Measurements from ENCODE around the gene PACSIN1. TPM values are rescaled to one million over a fixed set of nuclear protein-coding genes. Genes with fewer than 3 reads are reported as not detected.
"Not testable (repeated sequence)": the region's sequence is repeated elsewhere in the genome, so short reads cannot be mapped to it uniquely, and the experiment has no call there.

PACSIN1 gene
- total RNA-seq, 1 experiment from 2014 or later = 0.26 TPM

- no peaks in the 10 kb centered on the region for H3K9me3 Mint-ChIP-seq (ENCODE audit: low read depth, unreplicated experiment)
- intact Hi-C loops (cut with micrococcal nuclease; ENCODE audit: unreplicated experiment) = no loop called here
- H3K36me3 Mint-ChIP-seq (ENCODE audit: insufficient read depth, unreplicated experiment) = no peaks in the 10 kb centered on the region
- no peak overlapping the region for H3K4me3 Mint-ChIP-seq (ENCODE audit: low read depth, unreplicated experiment)
- peaks cover 17% of the 10 kb centered on the region for H3K4me1 Mint-ChIP-seq (ENCODE audit: low read depth, unreplicated experiment)
- TF ChIP-seq, protein P1, sequence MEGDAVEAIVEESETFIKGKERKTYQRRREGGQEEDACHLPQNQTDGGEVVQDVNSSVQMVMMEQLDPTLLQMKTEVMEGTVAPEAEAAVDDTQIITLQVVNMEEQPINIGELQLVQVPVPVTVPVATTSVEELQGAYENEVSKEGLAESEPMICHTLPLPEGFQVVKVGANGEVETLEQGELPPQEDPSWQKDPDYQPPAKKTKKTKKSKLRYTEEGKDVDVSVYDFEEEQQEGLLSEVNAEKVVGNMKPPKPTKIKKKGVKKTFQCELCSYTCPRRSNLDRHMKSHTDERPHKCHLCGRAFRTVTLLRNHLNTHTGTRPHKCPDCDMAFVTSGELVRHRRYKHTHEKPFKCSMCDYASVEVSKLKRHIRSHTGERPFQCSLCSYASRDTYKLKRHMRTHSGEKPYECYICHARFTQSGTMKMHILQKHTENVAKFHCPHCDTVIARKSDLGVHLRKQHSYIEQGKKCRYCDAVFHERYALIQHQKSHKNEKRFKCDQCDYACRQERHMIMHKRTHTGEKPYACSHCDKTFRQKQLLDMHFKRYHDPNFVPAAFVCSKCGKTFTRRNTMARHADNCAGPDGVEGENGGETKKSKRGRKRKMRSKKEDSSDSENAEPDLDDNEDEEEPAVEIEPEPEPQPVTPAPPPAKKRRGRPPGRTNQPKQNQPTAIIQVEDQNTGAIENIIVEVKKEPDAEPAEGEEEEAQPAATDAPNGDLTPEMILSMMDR (IDR thresholded peaks at IDR 0.05; ENCODE audit: unreplicated experiment) = no peak
- BruUV-seq (replicated peaks) = no TSS peak
- H3K27me3 Mint-ChIP-seq (ENCODE audit: unreplicated experiment) = no peaks in the 10 kb centered on the region
- CTCF ChIA-PET = no interaction called here
- H3K27ac Mint-ChIP-seq (ENCODE audit: unreplicated experiment) = no peak overlapping the region
- DNase-seq = no peak
Observed at GRCh38 chr6:34486106-34486740, 20.3 kb downstream of the PACSIN1 start.

DNA sequence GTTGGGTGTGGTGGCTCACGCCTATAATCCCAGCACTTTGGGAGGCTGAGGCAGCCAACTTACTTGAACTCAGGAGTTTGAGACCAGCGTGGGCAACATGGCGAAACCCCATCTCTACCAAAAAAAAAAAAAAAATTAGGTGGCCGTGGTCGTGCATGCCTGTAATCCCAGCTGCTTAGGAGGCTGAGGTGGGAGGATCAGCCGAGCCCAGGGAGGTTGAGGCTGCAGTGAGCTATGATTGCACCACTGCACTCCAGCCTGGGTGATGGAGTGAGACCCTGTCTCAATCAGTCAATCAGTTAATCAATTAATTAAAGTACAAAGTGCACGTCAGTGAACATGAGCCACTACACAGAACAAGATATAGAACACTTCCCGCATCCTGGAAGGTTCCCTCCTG lies 21.0 kb downstream of the PACSIN1 start:
- peaks cover 17% of the 10 kb centered on the region for H3K4me1 Mint-ChIP-seq (ENCODE audit: low read depth, unreplicated experiment)
- CTCF ChIA-PET = interaction anchor here (0.6 to 1.3 kb wide), 2 partner anchors 258 to 323 kb away, joined by 4 to 6 read pairs; no protein-coding TSS in a partner anchor
- BruUV-seq (replicated peaks); H3K27me3 Mint-ChIP-seq (ENCODE audit: unreplicated experiment); H3K9me3 Mint-ChIP-seq (ENCODE audit: low read depth, unreplicated experiment); H3K36me3 Mint-ChIP-seq (ENCODE audit: insufficient read depth, unreplicated experiment); intact Hi-C loops (cut with micrococcal nuclease; ENCODE audit: unreplicated experiment); H3K27ac Mint-ChIP-seq (ENCODE audit: unreplicated experiment); DNase-seq; H3K4me3 Mint-ChIP-seq (ENCODE audit: low read depth, unreplicated experiment): not testable (repeated sequence)

- BruUV-seq (replicated peaks) = no TSS peak
- intact Hi-C loops (cut with micrococcal nuclease; ENCODE audit: unreplicated experiment) = no loop called here
- Mint-ChIP-seq H3K36me3 (ENCODE audit: insufficient read depth, unreplicated experiment) (no peaks in the 10 kb centered on the region), H3K4me1 (ENCODE audit: low read depth, unreplicated experiment) (peaks cover 17% of the 10 kb centered on the region), H3K27ac (ENCODE audit: unreplicated experiment) (no peak overlapping the region), H3K4me3 (ENCODE audit: low read depth, unreplicated experiment) (no peak overlapping the region), H3K9me3 (ENCODE audit: low read depth, unreplicated experiment) (no peaks in the 10 kb centered on the region), H3K27me3 (ENCODE audit: unreplicated experiment) (no peaks in the 10 kb centered on the region)
- TF ChIP-seq, protein P1 (IDR thresholded peaks at IDR 0.05; ENCODE audit: unreplicated experiment) = no peak
- no peak for DNase-seq
- CTCF ChIA-PET = interaction anchor here (0.6 to 1.3 kb wide), 3 partner anchors 89 to 323 kb away, joined by 4 to 6 read pairs (median 5); no protein-coding TSS in a partner anchor
Observed at GRCh38 chr6:34487536-34487935, 21.7 kb downstream of the PACSIN1 start.

DNA sequence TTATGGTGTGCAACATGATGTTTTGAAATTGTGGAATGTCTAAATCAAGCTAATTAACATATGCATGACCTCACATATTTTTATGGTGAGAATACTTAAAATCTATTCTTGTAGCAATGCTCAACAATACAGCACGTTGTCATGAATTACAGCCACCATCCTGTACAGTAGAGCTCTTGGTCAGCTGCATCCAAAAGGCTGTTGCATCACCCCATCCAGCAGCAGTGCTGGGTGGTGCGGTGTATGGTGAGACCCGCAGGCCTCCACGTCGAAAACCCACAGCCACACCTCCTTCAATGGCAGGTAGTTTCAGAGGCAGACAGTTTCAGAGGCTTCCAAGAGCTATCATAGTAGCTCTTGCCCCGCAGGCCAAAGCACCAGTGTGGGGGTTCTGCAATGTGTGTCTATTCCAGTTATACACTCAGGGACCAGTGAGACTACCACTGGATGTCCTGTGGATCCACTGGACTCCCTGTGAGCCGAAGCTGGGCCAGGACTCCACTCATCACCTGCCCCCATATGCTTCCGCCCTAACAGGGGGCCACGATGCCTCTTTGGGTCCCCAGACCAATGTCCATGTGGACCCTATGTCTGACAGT lies 23.4 kb downstream of the PACSIN1 start:
- Mint-ChIP-seq H3K4me1 (ENCODE audit: low read depth, unreplicated experiment) (peaks cover 11% of the 10 kb centered on the region), H3K27me3 (ENCODE audit: unreplicated experiment) (peaks cover 16% of the 10 kb centered on the region), H3K27ac (ENCODE audit: unreplicated experiment) (no peak overlapping the region), H3K36me3 (ENCODE audit: insufficient read depth, unreplicated experiment) (no peaks in the 10 kb centered on the region), H3K9me3 (ENCODE audit: low read depth, unreplicated experiment) (no peaks in the 10 kb centered on the region), H3K4me3 (ENCODE audit: low read depth, unreplicated experiment) (no peak overlapping the region)
- DNase-seq = no peak
- intact Hi-C loops (cut with micrococcal nuclease; ENCODE audit: unreplicated experiment) = no loop called here
- BruUV-seq (replicated peaks) = no TSS peak
- TF ChIP-seq, protein P1 (IDR thresholded peaks at IDR 0.05; ENCODE audit: unreplicated experiment) = no peak
- CTCF ChIA-PET = interaction anchor here (0.6 to 0.7 kb wide), 3 partner anchors 14 to 1031 kb away, joined by 3 to 4 read pairs (median 4); no protein-coding TSS in a partner anchor

Data from Calu3 (cell line).